ENCODE results near the gene COLEC11. TPM values are rescaled to one million over a fixed set of nuclear protein-coding genes. Genes with fewer than 3 reads are reported as not detected.

Gene COLEC11
- polyA plus RNA-seq, 1 donor (not counting 4 experiments of a cell fraction or from before 2014, with no cell fraction given) = not detected

- Histone ChIP-seq H3K79me2 (ENCODE audit: control insufficient read depth, insufficient read depth, low read length) (no peaks in the 10 kb centered on the region), H3K27me3 (ENCODE audit: control insufficient read depth, extremely low read depth, insufficient read depth, low read length) (peaks cover 10% of the 10 kb centered on the region)
- FAIRE-seq = no peak
These were observed 46.3 kb downstream of the COLEC11 start for GRCh38 chr2:3641181-3641580.

GRCh38 chr2:3641841-3642421 lies 47.0 kb downstream of the COLEC11 start:
- Histone ChIP-seq H4K20me1 (ENCODE audit: control insufficient read depth, extremely low read depth, insufficient read depth, low read length) (no peaks in the 10 kb centered on the region), H3K9me3 (ENCODE audit: control insufficient read depth, low read depth, low read length) (no peaks in the 10 kb centered on the region), H3K27ac (ENCODE audit: control insufficient read depth, insufficient read depth, low read length) (no peak overlapping the region), H3K4me3 (ENCODE audit: control insufficient read depth in 2 of 3, extremely low read depth in 1 of 3, insufficient read depth in 2 of 3, low read depth in 1 of 3, low read length in 3 of 3) (no peak overlapping the region), H3K4me2 (ENCODE audit: control insufficient read depth, extremely low read depth, insufficient read depth, low read depth, low read length) (no peak overlapping the region), H3K4me1 (ENCODE audit: control insufficient read depth, extremely low read depth, insufficient read depth, low read length) (no peaks in the 10 kb centered on the region), H3K9ac (ENCODE audit: control insufficient read depth, extremely low read depth, insufficient read depth, low read length) (no peak overlapping the region), H3K79me2 (ENCODE audit: control insufficient read depth, insufficient read depth, low read length) (no peaks in the 10 kb centered on the region), H3K9me1 (ENCODE audit: control insufficient read depth, extremely low read depth, insufficient read depth, low read length) (no peaks in the 10 kb centered on the region), H2AFZ (ENCODE audit: control insufficient read depth, low read length) (no peak overlapping the region), H3K36me3 (ENCODE audit: control insufficient read depth in 2 of 2, extremely low read depth in 1 of 2, insufficient read depth in 2 of 2, low read length in 2 of 2) (no peaks in the 10 kb centered on the region), H3K27me3 (ENCODE audit: control insufficient read depth, extremely low read depth, insufficient read depth, low read length) (peaks cover 10% of the 10 kb centered on the region)
- TF ChIP-seq EZH2 (IDR thresholded peaks at IDR 0.05; ENCODE audit: low read length) (no peak), CTCF (optimal IDR thresholded peaks at IDR 0.05 in 1 of 3, IDR thresholded peaks at IDR 0.05 in 1 of 3, conservative IDR thresholded peaks at IDR 0.05 in 1 of 3; ENCODE audit: extremely low read depth in 1 of 3, insufficient read depth in 2 of 3, low read length in 3 of 3) (no peak)
- no peak for DNase-seq (ENCODE audit: low read depth, low spot score)
- dilution Hi-C loops (cut with MboI; ENCODE audit: extremely low pct_ligation_motif_present, low sequenced_read_pairs) = no loop called here
- no peak for FAIRE-seq

More at GRCh38 chr2:3641181-3641580, 46.3 kb downstream of the COLEC11 start:
- H4K20me1 ChIP-seq (ENCODE audit: control insufficient read depth, extremely low read depth, insufficient read depth, low read length) = no peaks in the 10 kb centered on the region
- no peaks in the 10 kb centered on the region for H3K9me1 ChIP-seq (ENCODE audit: control insufficient read depth, extremely low read depth, insufficient read depth, low read length)
- no peak overlapping the region for H3K4me3 ChIP-seq (ENCODE audit: control insufficient read depth in 2 of 3, extremely low read depth in 1 of 3, insufficient read depth in 2 of 3, low read depth in 1 of 3, low read length in 3 of 3)
- H2AFZ ChIP-seq (ENCODE audit: control insufficient read depth, low read length) = no peak overlapping the region
- DNase-seq (ENCODE audit: low read depth, low spot score) = no peak
- no peak for TF ChIP-seq EZH2 (IDR thresholded peaks at IDR 0.05; ENCODE audit: low read length)
- TF ChIP-seq CTCF (optimal IDR thresholded peaks at IDR 0.05 in 1 of 3, IDR thresholded peaks at IDR 0.05 in 1 of 3, conservative IDR thresholded peaks at IDR 0.05 in 1 of 3; ENCODE audit: extremely low read depth in 1 of 3, insufficient read depth in 2 of 3, low read length in 3 of 3) = no peak
- H3K9me3 ChIP-seq (ENCODE audit: control insufficient read depth, low read depth, low read length) = no peaks in the 10 kb centered on the region
- H3K36me3 ChIP-seq (ENCODE audit: control insufficient read depth in 2 of 2, extremely low read depth in 1 of 2, insufficient read depth in 2 of 2, low read length in 2 of 2) = no peaks in the 10 kb centered on the region
- no peaks in the 10 kb centered on the region for H3K4me1 ChIP-seq (ENCODE audit: control insufficient read depth, extremely low read depth, insufficient read depth, low read length)
- no peak overlapping the region for H3K9ac ChIP-seq (ENCODE audit: control insufficient read depth, extremely low read depth, insufficient read depth, low read length)
- dilution Hi-C loops (cut with MboI; ENCODE audit: extremely low pct_ligation_motif_present, low sequenced_read_pairs) = no loop called here
- no peak overlapping the region for H3K27ac ChIP-seq (ENCODE audit: control insufficient read depth, insufficient read depth, low read length)
- H3K4me2 ChIP-seq (ENCODE audit: control insufficient read depth, extremely low read depth, insufficient read depth, low read depth, low read length) = no peak overlapping the region

All from keratinocyte (primary cell).